ENCODE measurements around the gene GALNT11.

Gene GALNT11

GRCh38 chr7:152137476-152138025 is 112.1 kb downstream of the GALNT11 start:
- no peak for TF ChIP-seq CTCF (IDR thresholded peaks at IDR 0.05; ENCODE audit: low read depth, low read length)
- H3K4me3 ChIP-seq (ENCODE audit: low read depth, low read length) = no peak overlapping the region

- no peak for TF ChIP-seq CTCF (IDR thresholded peaks at IDR 0.05; ENCODE audit: low read depth, low read length)
- no peak overlapping the region for H3K4me3 ChIP-seq (ENCODE audit: low read depth, low read length)
Measured at GRCh38 chr7:152140067-152140466, 114.6 kb downstream of the GALNT11 start.

- no peak overlapping the region for H3K4me3 ChIP-seq (ENCODE audit: low read depth, low read length)
- TF ChIP-seq CTCF (IDR thresholded peaks at IDR 0.05; ENCODE audit: low read depth, low read length) = no peak
Measured at GRCh38 chr7:152140560-152140959, 115.1 kb downstream of the GALNT11 start.

- no peak overlapping the region for H3K4me3 ChIP-seq (ENCODE audit: low read depth, low read length)
- no peak for TF ChIP-seq CTCF (IDR thresholded peaks at IDR 0.05; ENCODE audit: low read depth, low read length)
Measured at GRCh38 chr7:152142976-152143595, 117.6 kb downstream of the GALNT11 start.

- no peak overlapping the region for H3K4me3 ChIP-seq (ENCODE audit: low read depth, low read length)
- no peak for TF ChIP-seq CTCF (IDR thresholded peaks at IDR 0.05; ENCODE audit: low read depth, low read length)
Measured at GRCh38 chr7:152144557-152145245, 119.2 kb downstream of the GALNT11 start.

- peak; percentile 39 for TF ChIP-seq CTCF (IDR thresholded peaks at IDR 0.05; ENCODE audit: low read depth, low read length)
- H3K4me3 ChIP-seq (ENCODE audit: low read depth, low read length) = no peak overlapping the region
Measured at GRCh38 chr7:152145853-152146466, 120.5 kb downstream of the GALNT11 start.

- TF ChIP-seq CTCF (IDR thresholded peaks at IDR 0.05; ENCODE audit: low read depth, low read length) = no peak
- H3K4me3 ChIP-seq (ENCODE audit: low read depth, low read length) = no peak overlapping the region
Measured at GRCh38 chr7:152148706-152149105, 123.2 kb downstream of the GALNT11 start.

All from WI38 (cell line).